Measurements from ENCODE around the gene RNF213.
"Not testable (repeated sequence)": the region's sequence is repeated elsewhere in the genome, so short reads cannot be mapped to it uniquely, and the experiment has no call there.

Gene RNF213

DNA sequence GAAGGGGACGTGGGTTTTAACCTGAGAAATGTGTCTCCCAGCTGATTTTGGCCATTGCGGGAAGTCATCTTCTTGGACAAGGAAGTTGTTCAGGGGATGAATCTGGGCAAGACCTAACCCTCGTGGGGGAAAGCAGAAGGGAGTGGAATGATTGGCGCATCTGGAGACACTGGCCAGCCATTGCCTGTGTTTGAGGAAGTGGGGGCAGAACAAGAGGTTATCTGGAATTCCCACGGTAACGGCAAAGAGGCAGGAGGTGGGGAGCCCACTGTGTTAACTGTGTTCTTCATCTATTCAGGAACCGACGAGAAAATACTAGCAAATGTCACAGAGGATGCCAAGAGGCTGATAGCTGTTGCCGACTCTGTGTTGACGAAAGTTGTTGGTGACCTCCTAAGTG is 66.9 kb downstream of the RNF213 start:
- TF ChIP-seq YY1 (IDR thresholded peaks at IDR 0.05; ENCODE audit: insufficient read depth, insufficient read length): no peak
- TF ChIP-seq SUZ12 (IDR thresholded peaks at IDR 0.05; ENCODE audit: extremely low read depth, insufficient read depth, insufficient read length): no peak
- no peak for TF ChIP-seq ZNF274 (IDR thresholded peaks at IDR 0.05; ENCODE audit: low read depth, low read length)
- no peaks in the 10 kb centered on the region for H3K4me1 ChIP-seq (ENCODE audit: insufficient read depth, insufficient read length)
- H3K36me3 ChIP-seq (ENCODE audit: insufficient read depth, insufficient read length, low read length): peaks cover 67% of the 10 kb centered on the region
- H3K27me3 ChIP-seq (ENCODE audit: insufficient read depth, insufficient read length): no peaks in the 10 kb centered on the region
- no peak overlapping the region for H3K9ac ChIP-seq (ENCODE audit: insufficient read length, low read depth)
- no peak for DNase-seq (ENCODE audit: low read depth, low spot score)
- H3K4me3 ChIP-seq (ENCODE audit: insufficient read length, low read depth): no peak overlapping the region
- H3K9me3 ChIP-seq (ENCODE audit: insufficient read depth, low read length): peaks cover 8% of the 10 kb centered on the region

DNA sequence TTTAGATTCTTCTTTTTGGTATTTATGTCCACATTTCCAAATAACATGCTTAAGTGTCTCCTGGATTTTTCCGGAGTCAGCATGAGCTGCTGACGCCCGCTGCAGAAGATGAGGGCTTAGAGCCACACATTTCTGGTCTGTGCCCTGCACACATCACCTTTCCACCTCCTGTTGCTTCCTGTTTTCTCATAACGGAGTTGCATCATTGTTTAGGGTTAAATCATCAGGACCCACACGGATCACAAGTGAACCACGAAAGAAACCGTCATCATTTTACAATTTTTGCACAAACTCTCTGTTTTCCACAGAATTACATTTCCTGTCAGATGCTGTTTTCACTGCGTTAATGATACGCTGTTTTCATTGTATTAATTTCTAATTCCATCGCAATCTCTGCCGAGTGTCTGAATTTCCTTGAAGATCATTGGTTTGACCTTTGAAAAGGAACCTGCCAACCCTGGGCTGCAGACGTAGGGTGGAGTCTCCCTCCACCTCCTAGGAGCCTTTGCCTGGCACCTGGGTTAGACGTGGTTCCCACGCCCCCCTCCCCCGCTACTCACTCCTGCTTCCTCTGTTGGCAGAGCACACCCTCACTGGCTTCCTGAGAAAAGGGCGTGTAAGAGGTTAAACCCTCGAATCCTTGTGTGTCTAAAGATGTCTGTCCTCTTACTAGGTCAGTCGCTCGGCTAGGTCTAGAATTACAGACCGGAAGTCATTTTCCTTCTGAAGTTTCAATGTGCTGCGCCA is 68.2 kb downstream of the RNF213 start:
- Histone ChIP-seq H3K27me3 (ENCODE audit: insufficient read depth, insufficient read length) (no peaks in the 10 kb centered on the region), H3K9me3 (ENCODE audit: insufficient read depth, low read length) (no peaks in the 10 kb centered on the region), H3K4me3 (ENCODE audit: insufficient read length, low read depth) (no peak overlapping the region), H3K36me3 (ENCODE audit: insufficient read depth, insufficient read length, low read length) (peaks cover 68% of the 10 kb centered on the region), H3K9ac (ENCODE audit: insufficient read length, low read depth) (no peak overlapping the region), H3K4me1 (ENCODE audit: insufficient read depth, insufficient read length) (no peaks in the 10 kb centered on the region)
- no peak for DNase-seq (ENCODE audit: low read depth, low spot score)
- TF ChIP-seq SUZ12 (IDR thresholded peaks at IDR 0.05; ENCODE audit: extremely low read depth, insufficient read depth, insufficient read length): no peak
- TF ChIP-seq YY1 (IDR thresholded peaks at IDR 0.05; ENCODE audit: insufficient read depth, insufficient read length): no peak
- TF ChIP-seq ZNF274 (IDR thresholded peaks at IDR 0.05; ENCODE audit: low read depth, low read length): no peak

GRCh38 chr17:80329421-80329820 is 68.8 kb downstream of the RNF213 start:
- not testable (repeated sequence) for DNase-seq (ENCODE audit: low read depth, low spot score); H3K4me1 ChIP-seq (ENCODE audit: insufficient read depth, insufficient read length); H3K27me3 ChIP-seq (ENCODE audit: insufficient read depth, insufficient read length); H3K9me3 ChIP-seq (ENCODE audit: insufficient read depth, low read length); H3K9ac ChIP-seq (ENCODE audit: insufficient read length, low read depth); H3K4me3 ChIP-seq (ENCODE audit: insufficient read length, low read depth)
- peaks cover 74% of the 10 kb centered on the region for H3K36me3 ChIP-seq (ENCODE audit: insufficient read depth, insufficient read length, low read length)

DNA sequence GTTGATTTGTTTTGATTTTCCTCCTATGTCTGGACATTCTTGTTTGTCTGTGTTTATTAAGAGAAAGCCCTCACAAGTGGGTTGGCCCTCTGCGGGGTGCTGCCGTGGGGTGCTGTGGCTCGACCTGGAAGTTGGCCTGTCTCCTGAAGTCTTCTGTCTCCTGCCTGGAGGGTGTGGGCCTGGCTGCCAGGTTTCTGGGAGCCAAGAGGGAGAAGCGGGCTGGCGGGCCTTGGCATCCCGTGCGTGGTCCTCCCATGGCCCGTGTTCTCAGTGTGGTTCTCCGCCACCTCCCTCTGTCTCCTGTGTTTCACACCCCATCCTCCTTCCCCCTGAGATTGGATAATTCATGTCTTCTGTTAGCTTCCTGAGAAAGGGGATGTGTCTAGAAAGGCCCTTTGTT is 69.6 kb downstream of the RNF213 start:
- no peaks in the 10 kb centered on the region for H3K27me3 ChIP-seq (ENCODE audit: insufficient read depth, insufficient read length)
- no peaks in the 10 kb centered on the region for H3K4me1 ChIP-seq (ENCODE audit: insufficient read depth, insufficient read length)
- H3K4me3 ChIP-seq (ENCODE audit: insufficient read length, low read depth): no peak overlapping the region
- DNase-seq (ENCODE audit: low read depth, low spot score): no peak
- peaks cover 72% of the 10 kb centered on the region for H3K36me3 ChIP-seq (ENCODE audit: insufficient read depth, insufficient read length, low read length)
- TF ChIP-seq YY1 (IDR thresholded peaks at IDR 0.05; ENCODE audit: insufficient read depth, insufficient read length) (no peak), SUZ12 (IDR thresholded peaks at IDR 0.05; ENCODE audit: extremely low read depth, insufficient read depth, insufficient read length) (no peak), ZNF274 (IDR thresholded peaks at IDR 0.05; ENCODE audit: low read depth, low read length) (no peak)
- H3K9ac ChIP-seq (ENCODE audit: insufficient read length, low read depth): no peak overlapping the region
- no peaks in the 10 kb centered on the region for H3K9me3 ChIP-seq (ENCODE audit: insufficient read depth, low read length)

DNA sequence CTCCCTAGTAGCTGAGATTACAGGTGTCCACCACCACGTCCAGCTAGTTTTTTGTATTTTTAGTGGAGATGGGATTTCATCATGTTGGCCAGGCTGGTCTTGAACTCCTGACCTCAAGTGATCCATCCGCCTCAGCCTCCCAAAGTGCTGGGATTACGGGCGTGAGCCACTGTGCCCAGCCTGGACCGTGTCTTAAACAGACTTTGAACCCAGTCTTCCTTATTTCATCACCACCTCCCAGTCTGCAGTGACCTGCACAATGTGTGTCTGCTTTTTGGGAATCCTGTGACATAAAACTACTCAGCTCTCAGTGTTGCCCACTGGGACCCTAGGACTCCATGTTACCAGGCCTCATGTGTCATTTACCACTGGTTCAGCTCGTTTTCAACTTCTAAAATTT is 70.3 kb downstream of the RNF213 start:
- DNase-seq (ENCODE audit: low read depth, low spot score); H3K4me3 ChIP-seq (ENCODE audit: insufficient read length, low read depth); H3K9me3 ChIP-seq (ENCODE audit: insufficient read depth, low read length); H3K27me3 ChIP-seq (ENCODE audit: insufficient read depth, insufficient read length); H3K9ac ChIP-seq (ENCODE audit: insufficient read length, low read depth); H3K4me1 ChIP-seq (ENCODE audit: insufficient read depth, insufficient read length): not testable (repeated sequence)
- H3K36me3 ChIP-seq (ENCODE audit: insufficient read depth, insufficient read length, low read length): peaks cover 76% of the 10 kb centered on the region

DNA sequence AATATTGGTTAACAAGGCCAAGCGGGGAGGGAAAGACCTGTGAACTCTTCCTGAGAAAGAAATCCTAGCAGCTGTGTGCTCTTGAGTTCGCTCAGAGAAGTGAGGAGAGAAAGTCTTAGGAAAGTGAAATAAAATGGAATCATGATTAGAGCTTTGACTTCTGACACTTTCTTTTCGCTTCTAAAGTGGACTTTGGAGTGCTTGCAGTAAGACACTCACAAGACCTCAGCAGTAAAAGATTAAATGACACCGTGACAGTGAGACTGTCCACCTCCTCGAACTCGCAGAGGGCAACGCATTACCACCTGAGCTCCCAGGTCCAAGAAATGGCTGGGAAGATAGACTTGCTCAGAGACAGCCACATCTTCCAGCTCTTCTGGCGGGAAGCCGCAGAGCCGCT is 71.2 kb downstream of the RNF213 start:
- Histone ChIP-seq H3K4me3 (ENCODE audit: insufficient read length, low read depth) (no peak overlapping the region), H3K9ac (ENCODE audit: insufficient read length, low read depth) (no peak overlapping the region), H3K4me1 (ENCODE audit: insufficient read depth, insufficient read length) (no peaks in the 10 kb centered on the region), H3K27me3 (ENCODE audit: insufficient read depth, insufficient read length) (no peaks in the 10 kb centered on the region), H3K36me3 (ENCODE audit: insufficient read depth, insufficient read length, low read length) (peaks cover 79% of the 10 kb centered on the region), H3K9me3 (ENCODE audit: insufficient read depth, low read length) (no peaks in the 10 kb centered on the region)
- TF ChIP-seq YY1 (IDR thresholded peaks at IDR 0.05; ENCODE audit: insufficient read depth, insufficient read length) (no peak), ZNF274 (IDR thresholded peaks at IDR 0.05; ENCODE audit: low read depth, low read length) (no peak), SUZ12 (IDR thresholded peaks at IDR 0.05; ENCODE audit: extremely low read depth, insufficient read depth, insufficient read length) (no peak)
- DNase-seq (ENCODE audit: low read depth, low spot score): no peak

GRCh38 chr17:80337195-80337895 is 76.7 kb downstream of the RNF213 start:
- no peak for DNase-seq (ENCODE audit: low read depth, low spot score)
- Histone ChIP-seq H3K27me3 (ENCODE audit: insufficient read depth, insufficient read length) (no peaks in the 10 kb centered on the region), H3K4me1 (ENCODE audit: insufficient read depth, insufficient read length) (no peaks in the 10 kb centered on the region), H3K9ac (ENCODE audit: insufficient read length, low read depth) (no peak overlapping the region), H3K36me3 (ENCODE audit: insufficient read depth, insufficient read length, low read length) (peaks cover 80% of the 10 kb centered on the region), H3K4me3 (ENCODE audit: insufficient read length, low read depth) (no peak overlapping the region), H3K9me3 (ENCODE audit: insufficient read depth, low read length) (no peaks in the 10 kb centered on the region)
- no peak for TF ChIP-seq YY1 (IDR thresholded peaks at IDR 0.05; ENCODE audit: insufficient read depth, insufficient read length)
- TF ChIP-seq SUZ12 (IDR thresholded peaks at IDR 0.05; ENCODE audit: extremely low read depth, insufficient read depth, insufficient read length): no peak
- no peak for TF ChIP-seq ZNF274 (IDR thresholded peaks at IDR 0.05; ENCODE audit: low read depth, low read length)
